OCI-LY3 (cell line): ENCODE data around the gene FAM98B.
"Not testable (repeated sequence)": the region's sequence is repeated elsewhere in the genome, so short reads cannot be mapped to it uniquely, and the experiment has no call there.

Experiments used
- H2AFZ ChIP-seq: fragments of 200-600, 300-600 bp; shearing (Covaris generic); 2 replicates; pipeline ENCODE4 v1.6.0; 2014; ENCODE audit warnings: antibody characterized with exemption, low read depth, low read length
- H3K27ac ChIP-seq: fragments of 200-600, 300-600 bp; sonication (generic); 2 replicates; pipeline ENCODE4 v1.5.1; 2014; ENCODE audit warnings: mild to moderate bottlenecking, low read length, moderate library complexity, mixed read lengths
- H3K27me3 ChIP-seq: fragments of 200-600, 300-600 bp; sonication (generic); 2 replicates; pipeline ENCODE4 v1.6.1; 2014; ENCODE audit warnings: low read depth, low read length, mixed read lengths
- H3K36me3 ChIP-seq: fragments of 200-600, 300-600 bp; sonication (generic); replicated peaks from 2 replicates; pipeline ENCODE3; 2014; ENCODE audit warnings: low read depth, low read length, mixed read lengths
- H3K4me1 ChIP-seq: fragments of 300-600, 200-600 bp; sonication (generic); 2 replicates; pipeline ENCODE4 v1.6.1; 2014; ENCODE audit warnings: low read length, mixed read lengths
- H3K4me2 ChIP-seq: fragments of 200-600, 300-600 bp; sonication (generic); 2 replicates; pipeline ENCODE4 v1.6.1; 2014; ENCODE audit warnings: low read length, mixed read lengths
- H3K4me3 ChIP-seq: fragments of 300-600, 200-600 bp; sonication (generic); 2 replicates; pipeline ENCODE4 v1.5.1; 2014; ENCODE audit warnings: antibody characterized with exemption, mild to moderate bottlenecking, low read length, moderate library complexity
- H3K79me2 ChIP-seq: fragments of 300-600, 200-600 bp; shearing (Covaris generic); 2 replicates; pipeline ENCODE4 v1.6.1; 2014; ENCODE audit warnings: mild to moderate bottlenecking, low read length, mixed read lengths
- H3K9ac ChIP-seq: fragments of 300-600, 200-600 bp; shearing (Covaris generic); 2 replicates; pipeline ENCODE4 v1.6.0; 2014; ENCODE audit warnings: mild to moderate bottlenecking, low read length, moderate library complexity
- H3K9me3 ChIP-seq: fragments of 200-600, 300-600 bp; shearing (Covaris generic); 2 replicates; pipeline ENCODE4 v1.6.1; 2014; ENCODE audit warnings: low read length, mixed read lengths; ENCODE audit not compliant: insufficient read depth
- H4K20me1 ChIP-seq: fragments of 200-600, 300-600 bp; sonication (generic); 2 replicates; pipeline ENCODE4 v1.6.1; 2016; ENCODE audit warnings: low read length, mixed read lengths; ENCODE audit not compliant: insufficient read depth
- EZH2phosphoT487 ChIP-seq: fragments of 200-600 bp; shearing (Covaris generic); IDR thresholded peaks from 2 replicates; pipeline ENCODE4 v1.6.1; 2018; ENCODE audit warnings: antibody characterized with exemption, mixed run types, low read depth
- TF ChIP-seq, protein P1 (sequence below): fragments of 200-600, 300-600 bp; sonication (generic); IDR thresholded peaks from 2 replicates; pipeline ENCODE4 v1.5.1; 2014; ENCODE audit warnings: antibody characterized with exemption, low read length, low read depth

Gene FAM98B

GRCh38 chr15:38425269-38425668 is 28.7 kb upstream of the FAM98B start:
- Histone ChIP-seq H4K20me1 (no peaks in the 10 kb centered on the region), H3K9me3 (no peaks in the 10 kb centered on the region), H3K4me2 (no peak overlapping the region), H3K79me2 (no peaks in the 10 kb centered on the region), H3K4me1 (peaks cover 27% of the 10 kb centered on the region), H2AFZ (no peak overlapping the region), H3K27me3 (no peaks in the 10 kb centered on the region), H3K36me3 (no peaks in the 10 kb centered on the region), H3K4me3 (no peak overlapping the region), H3K27ac (no peak overlapping the region), H3K9ac (no peak overlapping the region)
- TF ChIP-seq EZH2phosphoT487 = no peak
- TF ChIP-seq, protein P1, sequence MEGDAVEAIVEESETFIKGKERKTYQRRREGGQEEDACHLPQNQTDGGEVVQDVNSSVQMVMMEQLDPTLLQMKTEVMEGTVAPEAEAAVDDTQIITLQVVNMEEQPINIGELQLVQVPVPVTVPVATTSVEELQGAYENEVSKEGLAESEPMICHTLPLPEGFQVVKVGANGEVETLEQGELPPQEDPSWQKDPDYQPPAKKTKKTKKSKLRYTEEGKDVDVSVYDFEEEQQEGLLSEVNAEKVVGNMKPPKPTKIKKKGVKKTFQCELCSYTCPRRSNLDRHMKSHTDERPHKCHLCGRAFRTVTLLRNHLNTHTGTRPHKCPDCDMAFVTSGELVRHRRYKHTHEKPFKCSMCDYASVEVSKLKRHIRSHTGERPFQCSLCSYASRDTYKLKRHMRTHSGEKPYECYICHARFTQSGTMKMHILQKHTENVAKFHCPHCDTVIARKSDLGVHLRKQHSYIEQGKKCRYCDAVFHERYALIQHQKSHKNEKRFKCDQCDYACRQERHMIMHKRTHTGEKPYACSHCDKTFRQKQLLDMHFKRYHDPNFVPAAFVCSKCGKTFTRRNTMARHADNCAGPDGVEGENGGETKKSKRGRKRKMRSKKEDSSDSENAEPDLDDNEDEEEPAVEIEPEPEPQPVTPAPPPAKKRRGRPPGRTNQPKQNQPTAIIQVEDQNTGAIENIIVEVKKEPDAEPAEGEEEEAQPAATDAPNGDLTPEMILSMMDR = no peak

- Histone ChIP-seq H3K27me3 (no peaks in the 10 kb centered on the region), H3K79me2 (no peaks in the 10 kb centered on the region), H2AFZ (no peak overlapping the region), H3K4me1 (peaks cover 13% of the 10 kb centered on the region), H3K36me3 (no peaks in the 10 kb centered on the region), H4K20me1 (no peaks in the 10 kb centered on the region), H3K27ac (no peak overlapping the region), H3K4me2 (peak overlapping the region; percentile 13; the same call in 1 of the 2 replicates), H3K9me3 (no peaks in the 10 kb centered on the region), H3K4me3 (no peak overlapping the region), H3K9ac (no peak overlapping the region)
- TF ChIP-seq, protein P1 = peak; percentile 43
- TF ChIP-seq EZH2phosphoT487 = no peak
Observed at GRCh38 chr15:38427380-38427779, 26.5 kb upstream of the FAM98B start.

- Histone ChIP-seq H3K9ac (no peak overlapping the region), H3K4me3 (no peak overlapping the region), H3K4me2 (no peak overlapping the region), H3K4me1 (peaks cover 12% of the 10 kb centered on the region), H3K9me3 (no peaks in the 10 kb centered on the region), H3K79me2 (no peaks in the 10 kb centered on the region), H3K36me3 (no peaks in the 10 kb centered on the region), H3K27ac (no peak overlapping the region), H3K27me3 (no peaks in the 10 kb centered on the region), H4K20me1 (no peaks in the 10 kb centered on the region), H2AFZ (no peak overlapping the region; the same call in 1 of the 2 replicates)
- TF ChIP-seq EZH2phosphoT487 = no peak
- TF ChIP-seq, protein P1 = no peak
Observed at GRCh38 chr15:38430106-38430760, 23.7 kb upstream of the FAM98B start.

GRCh38 chr15:38436993-38437392 is 16.9 kb upstream of the FAM98B start:
- no peak overlapping the region for H3K4me2 ChIP-seq
- H3K9ac ChIP-seq = no peak overlapping the region
- H3K27ac ChIP-seq = no peak overlapping the region
- peaks cover 12% of the 10 kb centered on the region for H3K4me1 ChIP-seq
- H3K4me3 ChIP-seq = no peak overlapping the region
- H3K36me3 ChIP-seq = no peaks in the 10 kb centered on the region
- peaks cover 5% of the 10 kb centered on the region; the same call in 1 of the 2 replicates for H3K27me3 ChIP-seq
- H3K9me3 ChIP-seq = peaks cover 9% of the 10 kb centered on the region; the same call in 1 of the 2 replicates
- no peaks in the 10 kb centered on the region for H4K20me1 ChIP-seq
- no peaks in the 10 kb centered on the region for H3K79me2 ChIP-seq
- TF ChIP-seq, protein P1 = no peak
- no peak for TF ChIP-seq EZH2phosphoT487
- no peak overlapping the region for H2AFZ ChIP-seq

DNA sequence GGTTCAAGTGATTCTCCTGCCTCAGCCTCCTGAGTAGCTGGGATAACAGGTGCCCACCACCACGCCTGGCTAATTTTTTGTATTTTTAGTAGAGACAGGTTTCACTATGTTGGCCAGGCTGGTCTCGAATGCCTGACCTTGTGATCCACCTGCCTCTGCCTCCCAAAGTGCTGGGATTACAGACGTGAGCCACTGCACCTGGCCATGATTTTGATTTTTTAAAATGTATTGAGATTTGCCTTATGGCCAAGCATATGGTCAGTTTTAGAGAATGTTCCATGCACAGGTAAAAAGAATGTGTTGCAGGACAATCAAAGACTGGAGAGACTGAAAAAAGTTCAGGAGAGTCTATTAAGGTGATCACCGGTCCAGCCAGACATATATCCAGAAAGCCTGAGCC is 16.3 kb upstream of the FAM98B start:
- not testable (repeated sequence) for H3K9me3 ChIP-seq, H2AFZ ChIP-seq, H3K27me3 ChIP-seq, H4K20me1 ChIP-seq, H3K4me3 ChIP-seq, H3K79me2 ChIP-seq, H3K27ac ChIP-seq, H3K9ac ChIP-seq, H3K4me2 ChIP-seq, H3K36me3 ChIP-seq
- H3K4me1 ChIP-seq = peaks cover 12% of the 10 kb centered on the region
